ENCODE results near the gene TRERF1. TPM values are rescaled to one million over a fixed set of nuclear protein-coding genes. Genes with fewer than 3 reads are reported as not detected.
"Not testable (repeated sequence)": the region's sequence is repeated elsewhere in the genome, so short reads cannot be mapped to it uniquely, and the experiment has no call there.

Gene TRERF1
- total RNA-seq, 1 donor from 2014 or later, result 1.5 TPM

DNA sequence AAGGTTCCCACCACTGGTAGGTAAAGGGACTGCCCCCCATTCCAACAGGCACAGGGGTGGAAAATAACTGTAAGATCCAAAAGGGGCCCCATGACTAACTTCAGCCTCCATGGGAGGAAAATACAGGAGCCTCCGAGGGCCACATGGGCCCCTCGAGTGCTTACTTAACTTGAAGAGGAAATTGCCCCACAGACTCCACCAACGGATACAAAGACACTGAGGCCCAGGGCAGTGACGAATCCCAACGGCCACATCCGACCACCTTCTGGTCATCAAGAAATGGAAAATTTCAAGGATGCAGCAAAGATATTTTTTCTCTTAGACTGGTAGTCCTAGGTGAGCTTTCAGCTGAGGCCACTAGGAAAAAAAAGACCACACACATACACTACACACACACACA is 118.1 kb downstream of the TRERF1 start:
- ATAC-seq (ENCODE audit: poor library complexity), result no peak
- intact Hi-C loops (cut with DNase I), result no loop called here
- DNase-seq, result no peak

DNA sequence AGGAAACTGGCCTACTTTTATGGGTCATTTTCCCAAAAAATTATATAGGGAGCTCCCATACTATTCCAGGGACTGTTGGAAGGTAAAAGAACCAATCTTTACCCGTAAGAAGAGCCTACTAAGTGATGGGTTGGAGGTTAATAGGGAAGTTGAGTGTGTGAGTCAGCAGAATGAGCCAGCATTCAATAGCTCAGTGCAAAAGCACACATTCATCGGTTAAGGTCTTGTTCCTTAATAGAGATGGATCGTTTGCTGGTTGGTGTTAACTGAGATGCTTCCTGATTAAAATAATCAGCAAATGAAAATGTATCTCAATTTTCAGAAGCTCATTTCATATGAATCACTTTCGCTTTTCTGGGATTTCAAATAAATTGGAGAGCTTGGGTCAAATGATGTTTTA is 118.8 kb downstream of the TRERF1 start:
- DNase-seq, result no peak
- intact Hi-C loops (cut with DNase I), result no loop called here
- ATAC-seq (ENCODE audit: poor library complexity), result no peak

DNA sequence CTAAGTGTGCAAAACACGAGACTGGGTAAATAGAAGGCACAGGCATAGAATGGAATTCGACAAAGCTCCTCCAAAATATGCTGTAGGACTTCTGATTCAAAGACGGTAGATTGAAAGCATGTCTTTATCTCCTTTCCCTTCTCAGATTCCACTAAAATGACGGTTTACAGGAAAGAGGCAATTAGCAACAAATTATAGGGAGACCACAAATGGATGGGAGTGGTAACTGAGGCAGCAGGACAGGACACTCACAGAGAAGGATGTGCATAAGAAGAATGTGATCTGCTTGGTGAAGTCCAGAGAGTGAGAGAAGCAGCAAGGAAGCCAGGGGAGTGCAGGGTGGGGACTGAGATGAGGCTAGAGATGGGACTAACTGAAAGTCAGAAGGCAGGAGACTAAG is 120.7 kb downstream of the TRERF1 start:
- DNase-seq (no peak), ATAC-seq (ENCODE audit: poor library complexity) (no peak)
- intact Hi-C loops (cut with DNase I), result no loop called here

DNA sequence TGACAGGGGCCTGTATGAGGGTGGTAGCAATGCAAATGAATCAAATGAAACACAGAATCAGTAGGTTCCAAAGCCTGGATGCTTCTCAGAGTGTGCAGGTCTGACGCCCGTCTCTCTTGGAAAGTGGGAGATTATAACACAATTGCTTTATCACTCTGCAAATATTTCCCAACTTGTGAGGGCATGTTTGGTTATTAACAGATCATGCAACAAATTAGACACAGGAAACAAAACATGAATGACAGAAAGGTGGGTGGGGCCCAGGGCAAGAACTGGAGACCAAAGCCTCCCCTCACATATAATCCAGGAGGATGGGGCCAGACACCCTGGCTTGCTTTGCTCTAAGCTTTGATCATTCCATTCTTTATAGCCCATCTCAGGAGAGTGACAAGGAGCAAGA is 125.5 kb downstream of the TRERF1 start:
- DNase-seq, result no peak
- intact Hi-C loops (cut with DNase I), result no loop called here
- no peak for ATAC-seq (ENCODE audit: poor library complexity)

DNA sequence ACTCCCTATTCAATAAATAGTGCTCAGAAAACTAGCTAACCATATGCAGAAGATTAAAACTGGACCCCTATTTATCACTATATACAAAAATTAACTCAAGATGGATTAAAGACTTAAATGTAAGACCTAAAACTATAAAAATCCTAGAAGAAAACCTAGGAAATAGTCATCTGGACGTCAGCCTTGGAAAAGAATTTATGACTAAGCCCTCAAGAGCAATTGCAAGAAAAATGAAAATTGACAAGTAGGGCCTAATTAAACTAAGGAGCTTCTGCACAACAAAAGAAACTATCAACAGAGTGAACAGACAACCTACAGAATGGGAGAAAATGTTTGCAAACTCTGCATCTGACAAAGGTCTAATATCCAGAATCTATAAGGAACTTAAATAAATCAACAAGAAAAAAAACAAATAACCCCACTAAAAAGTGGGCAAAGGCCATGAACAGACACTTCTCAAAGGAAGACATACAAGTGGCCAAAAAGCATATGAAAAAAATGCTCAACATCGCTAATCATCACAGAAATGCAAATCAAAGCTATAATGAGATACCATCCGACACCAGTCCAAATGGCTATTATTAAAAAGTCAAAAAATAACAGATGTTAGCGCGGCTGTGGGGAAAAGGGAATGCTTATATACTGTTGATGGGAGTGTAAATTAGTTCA is 126.9 kb downstream of the TRERF1 start:
- ATAC-seq (ENCODE audit: poor library complexity); DNase-seq; intact Hi-C loops (cut with DNase I): not testable (repeated sequence)

DNA sequence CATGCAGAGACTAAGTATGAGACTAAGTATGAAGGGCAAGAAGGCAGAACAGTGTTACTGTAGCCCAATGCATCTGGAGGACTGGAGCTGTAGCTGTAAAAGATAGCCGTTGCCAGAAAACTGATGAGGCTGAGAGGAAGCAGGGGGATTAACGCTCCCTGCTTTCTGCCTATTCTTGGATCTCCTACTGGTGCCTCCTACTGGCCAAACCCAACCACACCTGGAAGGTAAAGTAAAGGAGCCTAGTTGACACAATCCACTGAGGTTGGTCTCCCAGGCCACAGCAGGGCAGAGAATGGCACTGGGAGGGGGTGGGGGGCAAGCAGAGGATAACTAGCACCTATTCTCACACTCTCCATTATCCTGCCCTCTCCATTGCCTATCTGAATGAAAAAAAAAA is 129.1 kb downstream of the TRERF1 start:
- intact Hi-C loops (cut with DNase I), result no loop called here
- ATAC-seq (ENCODE audit: poor library complexity) (no peak), DNase-seq (no peak)

DNA sequence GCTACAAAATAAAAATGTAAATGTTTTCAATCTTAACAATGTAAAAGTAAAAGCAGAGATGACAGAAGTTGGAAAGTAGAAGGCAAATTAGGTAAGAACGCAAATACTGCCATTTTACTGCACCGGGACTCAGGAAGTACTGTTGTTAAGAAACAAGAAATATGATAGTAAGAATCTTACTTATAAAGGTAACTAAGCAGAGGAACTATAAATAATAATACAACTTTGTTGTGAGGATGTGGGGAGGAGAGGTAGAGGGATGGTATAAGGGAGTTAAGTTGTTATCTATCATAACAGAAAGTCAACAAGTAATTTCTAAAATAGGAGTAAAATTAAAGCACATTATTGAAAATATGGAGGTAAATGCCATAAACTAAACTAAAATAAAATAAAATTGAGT is 129.8 kb downstream of the TRERF1 start:
- intact Hi-C loops (cut with DNase I), result no loop called here
- ATAC-seq (ENCODE audit: poor library complexity), result no peak

DNA sequence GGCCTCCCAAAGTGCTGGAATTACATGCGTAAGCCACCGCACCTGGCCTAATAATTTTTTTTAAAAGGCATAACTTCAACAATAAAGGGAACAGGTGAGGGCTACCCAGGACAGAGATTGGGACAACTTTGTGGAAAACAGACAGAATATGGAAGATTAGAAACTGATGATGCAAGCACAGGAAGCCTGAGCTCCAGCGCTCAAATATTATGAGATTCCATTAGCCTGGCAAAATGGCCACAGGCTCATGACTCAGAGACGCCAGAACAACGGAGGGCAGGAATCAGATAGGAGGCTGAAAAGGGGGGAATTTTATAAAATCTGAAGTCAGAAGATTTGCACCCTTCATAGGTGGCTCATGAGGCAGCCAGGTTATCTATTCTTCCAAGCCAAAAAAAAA is 131.0 kb downstream of the TRERF1 start:
- DNase-seq (no peak), ATAC-seq (ENCODE audit: poor library complexity) (no peak)
- intact Hi-C loops (cut with DNase I), result no loop called here

More for the DNA sequence above, 129.8 kb downstream of the TRERF1 start:
- DNase-seq, result no peak

DNA sequence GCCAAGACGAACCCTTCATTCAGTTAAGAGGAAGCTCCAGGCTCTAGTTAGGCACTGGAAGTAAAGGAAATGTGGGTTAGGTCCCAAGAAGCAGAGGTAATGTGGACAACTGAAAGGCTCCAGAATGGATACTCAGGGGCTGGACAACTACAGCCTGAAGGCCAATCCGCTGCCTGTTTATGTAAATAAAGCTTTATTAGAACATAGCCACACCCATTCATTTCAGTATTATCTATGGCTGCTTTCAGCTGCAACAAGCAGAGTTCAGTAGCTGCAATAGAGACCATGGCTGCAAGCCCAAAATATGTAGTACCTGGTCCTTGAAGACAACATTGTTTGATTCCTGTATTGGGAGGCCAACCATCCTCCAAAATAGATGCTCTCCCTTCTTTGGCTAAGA is 133.2 kb downstream of the TRERF1 start:
- intact Hi-C loops (cut with DNase I), result no loop called here
- DNase-seq, result no peak
- ATAC-seq (ENCODE audit: poor library complexity), result no peak

DNA sequence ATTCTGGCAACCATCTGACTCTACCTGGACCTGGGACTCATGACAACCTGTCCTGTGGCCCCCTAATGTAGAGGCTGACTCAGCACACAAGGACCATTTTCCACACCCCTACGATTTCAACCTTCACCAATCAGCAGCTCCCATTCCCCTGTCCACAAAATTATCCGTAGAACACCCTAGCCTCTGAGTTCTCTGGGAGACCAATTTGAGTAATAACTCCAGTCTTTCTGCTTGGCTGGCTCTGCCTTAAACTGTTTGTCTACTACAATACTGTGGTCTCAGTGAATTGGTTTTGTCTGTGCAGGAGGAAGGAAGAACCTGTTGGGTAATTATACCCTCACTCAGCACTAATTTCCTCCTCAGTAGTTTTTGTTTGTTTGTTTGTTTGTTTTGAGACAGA is 134.7 kb downstream of the TRERF1 start:
- DNase-seq (no peak), ATAC-seq (ENCODE audit: poor library complexity) (no peak)
- intact Hi-C loops (cut with DNase I), result no loop called here

DNA sequence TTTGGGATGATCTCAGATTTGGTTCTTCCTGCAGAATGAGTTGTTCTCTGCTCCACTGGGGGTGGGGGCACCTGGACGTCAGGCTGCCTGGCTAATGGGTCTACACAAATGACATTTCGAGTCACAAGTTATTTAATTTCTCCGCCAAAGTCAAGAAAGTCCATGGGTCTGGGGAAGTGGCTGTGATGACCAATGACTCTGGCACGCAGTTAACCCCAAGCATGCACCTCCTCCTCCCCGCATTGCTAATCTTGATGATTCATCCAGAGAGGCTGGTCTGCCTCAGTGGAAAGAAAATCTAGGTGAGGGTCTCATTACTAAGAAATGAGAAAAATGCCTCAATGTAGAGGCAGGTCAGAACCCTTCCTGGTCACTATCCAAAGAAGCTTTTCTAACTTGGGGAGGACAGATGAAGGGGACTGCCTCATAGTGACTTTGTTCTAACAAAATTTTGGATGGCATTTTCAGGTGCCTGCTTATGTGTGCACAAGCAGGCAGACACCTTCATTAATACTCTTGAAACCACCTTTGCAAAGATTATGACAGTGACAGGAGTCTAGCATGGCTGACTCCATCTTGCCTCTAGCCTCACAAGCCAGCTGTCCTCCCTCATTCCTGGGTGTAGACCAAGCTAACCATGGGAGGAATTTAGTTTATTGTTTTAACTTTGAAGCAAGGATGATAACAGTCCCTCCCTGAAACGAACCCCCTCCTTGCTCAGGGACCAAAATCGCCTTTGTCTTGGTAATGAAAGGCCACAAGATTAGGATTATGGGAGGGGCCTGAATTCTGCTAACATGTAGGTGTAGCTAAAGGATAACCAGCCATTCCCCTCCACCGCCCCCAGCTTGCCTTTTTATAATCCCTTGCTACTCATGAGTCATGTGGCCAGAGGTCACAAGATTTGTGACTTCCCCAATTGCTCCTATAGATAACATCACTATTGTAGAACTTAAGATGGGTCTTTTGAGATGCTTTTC is 135.4 kb downstream of the TRERF1 start:
- intact Hi-C loops (cut with DNase I), result no loop called here
- ATAC-seq (ENCODE audit: poor library complexity) (no peak), DNase-seq (no peak)

DNA sequence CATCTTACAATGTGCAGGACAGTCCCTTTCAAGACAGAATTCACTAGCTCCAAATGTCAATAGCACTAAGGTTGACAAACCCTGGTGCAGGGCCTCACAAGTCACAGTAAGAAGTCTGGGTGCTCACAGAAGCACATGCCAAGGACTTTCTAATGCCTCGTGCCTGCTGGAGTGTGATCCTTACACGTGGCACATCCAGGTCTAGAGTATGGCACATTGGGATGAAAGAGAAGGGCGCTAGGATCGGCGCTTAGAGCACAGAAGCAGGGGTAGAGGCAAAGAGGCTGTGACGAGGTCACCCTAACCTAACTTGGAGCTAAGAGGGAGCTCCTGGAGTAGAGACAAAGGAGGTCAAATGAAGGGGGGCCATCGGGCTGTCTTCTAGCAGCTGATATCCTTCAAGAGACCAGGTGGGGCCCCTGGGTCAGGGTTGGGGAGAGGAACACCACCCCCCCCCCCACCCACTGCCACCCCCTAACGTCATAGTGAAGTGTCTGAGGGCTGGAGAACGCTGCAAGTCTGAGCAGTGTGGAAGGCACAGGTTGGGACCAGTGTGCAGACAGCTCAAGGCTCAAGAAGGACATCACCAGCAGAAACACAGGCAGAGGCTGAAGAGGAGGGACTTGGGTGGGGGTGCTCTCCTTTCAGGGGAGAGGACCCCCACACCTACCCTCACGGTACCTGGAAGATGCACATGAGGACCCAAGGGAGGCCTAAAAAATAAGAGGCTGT is 136.3 kb downstream of the TRERF1 start:
- no peak for DNase-seq
- intact Hi-C loops (cut with DNase I), result no loop called here
- no peak for ATAC-seq (ENCODE audit: poor library complexity)

DNA sequence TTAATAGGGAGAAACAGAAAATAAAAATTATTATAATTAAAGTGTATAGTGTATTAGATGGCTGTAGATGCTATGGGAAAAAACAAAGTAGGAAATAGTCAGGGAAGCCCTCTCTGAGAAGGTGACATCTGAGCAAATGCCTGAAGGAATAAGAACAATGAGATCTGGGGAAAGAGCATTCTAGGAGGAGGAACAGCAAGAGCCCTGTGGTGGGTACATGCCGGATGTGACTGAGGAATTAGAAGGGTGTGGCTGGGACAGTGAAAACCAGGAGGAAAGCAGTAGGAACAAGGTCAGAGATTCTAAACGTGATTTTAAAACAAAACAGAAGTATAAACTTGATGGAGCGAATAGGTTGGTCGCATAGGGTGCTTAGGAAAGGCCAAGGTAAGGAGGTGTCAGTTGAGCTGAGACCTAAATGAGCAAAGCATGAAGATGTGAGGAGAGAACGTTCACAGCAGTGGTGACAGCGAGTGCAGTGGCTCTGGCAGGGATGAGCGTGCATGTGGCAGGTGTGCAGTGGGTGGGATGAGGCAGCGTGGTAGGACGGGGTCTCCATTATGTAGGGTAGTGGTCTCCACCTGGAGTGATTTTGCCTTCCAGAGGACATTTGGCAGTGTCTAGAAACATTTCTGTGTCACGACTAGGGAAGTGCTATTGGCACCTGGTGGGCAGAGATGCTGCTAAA is 137.0 kb downstream of the TRERF1 start:
- ATAC-seq (ENCODE audit: poor library complexity) (no peak), DNase-seq (no peak)
- intact Hi-C loops (cut with DNase I), result no loop called here

DNA sequence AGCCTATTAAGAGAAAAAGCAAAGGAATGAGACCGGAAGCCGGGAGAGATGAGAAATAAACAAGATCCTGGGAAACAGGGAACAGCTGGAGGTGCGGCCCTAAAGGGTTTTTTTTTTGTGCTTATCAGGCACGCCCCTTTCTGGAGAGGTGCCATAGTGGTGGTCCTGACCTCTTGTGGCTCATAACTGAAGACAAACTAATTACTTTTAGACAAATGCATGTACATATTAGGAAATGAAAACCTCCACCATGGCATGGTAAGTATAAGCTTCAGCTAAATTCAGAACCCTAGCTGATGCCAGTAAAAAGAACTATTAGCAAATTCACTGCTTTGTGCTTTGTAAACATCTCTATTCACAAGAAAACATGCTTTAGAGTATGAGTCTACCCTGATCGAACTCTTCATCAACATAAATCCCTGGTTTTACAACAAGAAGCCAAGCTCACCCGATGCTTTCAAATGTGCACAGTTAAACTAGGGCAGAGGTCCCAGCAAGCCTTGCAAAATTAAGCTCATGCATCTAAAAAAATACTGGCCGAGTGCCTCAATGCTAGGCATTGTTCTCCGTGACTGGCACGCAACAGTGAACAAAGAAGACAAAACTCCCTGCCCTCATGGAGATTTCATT is 137.7 kb downstream of the TRERF1 start:
- ATAC-seq (ENCODE audit: poor library complexity) (peak; percentile 27), DNase-seq (no peak)
- intact Hi-C loops (cut with DNase I), result no loop called here

DNA sequence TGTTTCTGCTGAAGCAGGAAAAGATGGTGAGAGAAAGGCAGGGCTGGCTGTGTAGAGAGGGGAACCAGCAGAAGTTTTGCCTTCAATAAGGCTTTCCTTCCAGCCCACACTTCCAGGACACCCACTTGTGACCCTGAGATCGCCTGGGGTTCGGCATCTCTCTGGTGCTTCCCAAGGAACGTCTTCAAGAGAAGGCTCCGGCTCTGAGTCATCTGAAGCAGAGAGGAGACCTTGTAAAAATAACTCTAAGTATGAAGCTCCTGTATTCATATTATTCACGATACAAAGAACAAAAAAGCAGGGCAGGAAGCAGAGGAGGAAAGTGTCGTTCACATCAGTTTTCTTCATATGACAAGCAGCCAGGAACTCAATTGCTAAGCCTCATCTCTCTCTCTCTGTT is 138.7 kb downstream of the TRERF1 start:
- intact Hi-C loops (cut with DNase I), result no loop called here
- ATAC-seq (ENCODE audit: poor library complexity) (no peak), DNase-seq (no peak)

DNA sequence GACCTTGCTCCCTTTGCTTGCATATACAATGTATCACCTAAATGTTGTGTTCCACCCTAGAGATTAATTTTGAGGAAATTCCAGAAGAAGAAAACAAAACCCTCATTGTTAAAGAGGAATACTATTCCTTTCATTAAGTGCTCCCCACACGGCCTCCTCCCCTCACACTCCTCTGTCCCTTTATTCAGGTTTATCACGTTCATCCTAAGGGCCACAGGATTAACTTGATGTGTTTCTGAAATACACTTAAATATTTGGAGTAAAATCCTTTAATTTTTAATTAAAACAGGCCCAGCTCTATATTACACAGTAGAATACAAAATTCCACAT is 144.6 kb downstream of the TRERF1 start:
- DNase-seq, result no peak
- ATAC-seq (ENCODE audit: poor library complexity), result no peak

DNA sequence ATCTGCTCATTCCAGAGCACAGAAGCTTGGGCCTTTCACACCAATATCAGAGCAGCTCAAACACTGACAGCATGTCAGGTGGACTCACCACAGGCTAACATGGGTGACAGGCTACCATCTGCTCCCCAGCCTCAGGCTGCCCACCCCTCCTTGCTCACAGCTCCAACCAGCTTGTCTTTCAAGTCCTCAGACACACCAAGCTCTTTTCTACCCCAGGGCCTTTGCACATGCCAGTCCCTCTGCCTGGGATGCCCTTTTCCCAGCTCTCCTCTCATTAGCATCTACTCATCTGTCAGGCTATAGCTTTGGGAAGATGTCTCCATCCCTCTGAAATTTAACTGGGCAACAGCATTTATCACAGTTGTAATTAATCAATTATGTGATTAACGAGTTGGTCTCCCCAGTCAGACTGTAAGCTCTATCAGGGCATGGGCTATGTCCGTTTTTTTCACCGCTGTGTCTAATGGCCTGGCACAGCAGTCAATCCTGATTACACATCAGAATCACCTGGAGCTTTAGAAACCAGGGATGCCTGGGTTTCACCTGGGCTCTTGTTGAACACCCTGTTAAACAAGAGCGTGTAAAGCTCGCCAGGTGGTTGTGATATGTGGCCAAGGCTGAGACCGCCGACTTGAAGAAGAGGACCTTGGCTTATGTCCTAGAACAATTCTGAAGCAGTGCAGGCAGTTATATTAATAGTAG is 145.1 kb downstream of the TRERF1 start:
- no peak for ATAC-seq (ENCODE audit: poor library complexity)
- DNase-seq, result no peak
- intact Hi-C loops (cut with DNase I), result no loop called here

More for the DNA sequence above, 144.6 kb downstream of the TRERF1 start:
- intact Hi-C loops (cut with DNase I), result no loop called here

Measured in Right ventricle myocardium superior (tissue), 1 donor.